HL-60/S4 treated with phorbol 12-myristate 13-acetate at 8.2 ng/mL for 4 days and 3 days (cell line): ENCODE results near the gene TMEM179.

Experiments used
- in situ Hi-C: fragments of 300-500 bp; cut with MboI; formaldehyde crosslinking; loops from 2 replicates; pipeline ENCODE4 v1.15.0; 2022; ENCODE audit warnings: low sequenced_read_pairs

The TMEM179 gene

DNA sequence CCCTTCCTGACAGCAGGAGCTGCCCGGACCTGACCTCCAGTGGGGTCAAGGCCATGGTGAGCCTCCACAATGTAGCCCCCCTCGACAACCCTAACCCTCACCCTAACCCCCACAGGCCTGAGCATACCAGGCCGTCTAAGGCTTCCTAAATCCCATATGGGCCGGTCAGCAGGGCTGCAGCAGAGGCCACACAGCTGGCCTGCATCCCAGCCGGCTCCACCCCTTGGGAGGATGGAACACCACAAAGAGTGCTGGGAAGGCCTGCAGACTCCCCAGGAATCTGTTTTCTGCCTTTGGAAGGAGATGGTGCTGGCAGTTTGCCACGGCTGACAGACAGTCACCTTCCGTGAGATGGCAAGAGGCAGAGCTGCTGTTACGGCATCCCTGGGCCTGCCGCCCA, 2.8 kb downstream of the TMEM179 start:
- in situ Hi-C loops, result no loop called here

- in situ Hi-C loops, result no loop called here
Measured at GRCh38 chr14:104600805-104601204, 3.8 kb downstream of the TMEM179 start.

DNA sequence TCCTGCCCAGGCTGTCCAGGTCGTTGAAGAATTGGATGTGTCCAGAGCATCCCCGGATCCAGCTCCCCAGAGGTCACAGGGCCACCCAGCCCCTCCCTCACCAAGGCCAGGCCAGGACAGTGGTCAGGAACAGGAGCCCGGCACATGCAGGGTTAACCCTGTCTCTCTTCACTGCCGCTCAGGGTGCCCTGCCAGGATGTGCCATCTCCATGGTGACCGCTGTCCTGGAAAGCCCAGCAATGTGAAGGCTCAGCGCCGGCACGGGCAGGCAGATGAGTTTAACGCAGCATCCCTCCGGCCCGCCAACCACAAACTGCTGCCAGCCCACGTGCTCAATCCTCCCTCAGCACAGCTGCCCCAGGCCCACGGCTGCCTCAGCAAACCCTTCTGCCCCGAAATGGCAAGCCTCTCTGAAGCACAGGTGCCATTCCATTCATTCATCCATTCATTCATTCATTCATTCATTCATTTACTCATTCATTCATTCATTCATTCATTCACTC, 4.4 kb downstream of the TMEM179 start:
- in situ Hi-C loops, result no loop called here

GRCh38 chr14:104599446-104599845, 5.1 kb downstream of the TMEM179 start:
- in situ Hi-C loops, result no loop called here

- in situ Hi-C loops, result no loop called here
Measured at GRCh38 chr14:104598910-104599273, 5.7 kb downstream of the TMEM179 start.

GRCh38 chr14:104598039-104598909, 6.3 kb downstream of the TMEM179 start:
- in situ Hi-C loops, result no loop called here

GRCh38 chr14:104597576-104597975, 7.0 kb downstream of the TMEM179 start:
- in situ Hi-C loops, result no loop called here

GRCh38 chr14:104596927-104597351, 7.6 kb downstream of the TMEM179 start:
- in situ Hi-C loops, result no loop called here

DNA sequence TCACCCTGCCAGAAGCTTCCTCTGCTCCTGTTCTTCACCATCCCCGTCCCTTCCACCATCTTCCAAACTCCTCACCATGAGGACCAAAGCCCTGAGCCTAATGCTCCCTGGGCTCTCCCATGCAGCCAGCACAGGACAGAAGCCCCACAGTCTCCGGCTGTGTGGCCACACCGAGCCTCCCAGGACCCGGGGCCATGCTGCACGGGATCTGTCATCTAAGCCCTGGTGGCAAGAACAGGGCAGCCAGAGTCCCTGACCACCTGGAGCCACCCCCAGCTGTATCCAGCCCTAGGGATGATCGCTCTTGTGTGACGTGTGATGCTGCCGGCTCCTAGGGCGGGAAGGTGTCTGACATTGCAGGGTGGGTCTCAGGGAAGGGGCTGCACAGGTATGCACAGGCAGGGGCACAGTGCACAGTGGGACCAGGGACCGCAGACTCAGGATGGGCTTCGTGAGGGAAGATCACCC, 8.1 kb downstream of the TMEM179 start:
- in situ Hi-C loops, result no loop called here

- in situ Hi-C loops, result no loop called here
Measured at GRCh38 chr14:104595911-104596450, 8.6 kb downstream of the TMEM179 start.

- in situ Hi-C loops, result no loop called here
Measured at GRCh38 chr14:104595116-104595675, 9.4 kb downstream of the TMEM179 start.

DNA sequence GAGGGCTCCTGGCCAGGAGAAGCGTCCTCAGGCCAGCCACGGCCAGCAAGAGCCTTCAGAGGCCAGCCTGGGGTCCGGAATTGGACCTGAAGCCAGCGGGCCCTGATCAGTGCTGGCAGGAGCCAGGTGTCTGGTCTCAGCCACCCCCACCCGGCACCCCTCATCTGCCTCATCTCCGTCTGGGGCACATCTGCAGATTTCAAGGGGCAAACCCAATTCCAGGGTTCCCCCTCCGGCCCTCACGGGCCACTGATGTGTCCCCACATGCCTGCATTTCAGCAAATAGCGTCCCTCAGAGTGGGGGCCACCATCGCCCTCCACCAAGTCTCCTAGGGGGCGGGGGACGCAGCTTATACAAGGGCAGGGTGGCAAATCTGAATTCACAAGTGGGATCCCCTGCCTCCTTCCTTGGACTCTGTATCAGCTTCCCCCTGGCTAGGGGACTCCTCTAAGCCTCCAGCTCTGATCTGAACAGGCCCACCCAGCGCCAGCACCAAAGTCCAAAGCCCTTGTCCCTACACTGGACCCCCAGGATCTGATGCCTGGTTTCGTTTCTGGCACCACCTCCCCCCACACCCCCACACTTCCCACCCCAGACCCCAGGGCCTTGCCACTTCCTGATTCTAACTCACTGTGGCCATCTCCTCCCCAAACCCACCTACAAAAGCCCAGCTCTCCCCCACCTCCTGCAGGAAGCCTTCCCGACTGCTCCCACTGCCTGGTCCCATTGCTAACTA, 10.1 kb downstream of the TMEM179 start:
- in situ Hi-C loops, result no loop called here

GRCh38 chr14:104593710-104594136, 10.8 kb downstream of the TMEM179 start:
- in situ Hi-C loops, result no loop called here

DNA sequence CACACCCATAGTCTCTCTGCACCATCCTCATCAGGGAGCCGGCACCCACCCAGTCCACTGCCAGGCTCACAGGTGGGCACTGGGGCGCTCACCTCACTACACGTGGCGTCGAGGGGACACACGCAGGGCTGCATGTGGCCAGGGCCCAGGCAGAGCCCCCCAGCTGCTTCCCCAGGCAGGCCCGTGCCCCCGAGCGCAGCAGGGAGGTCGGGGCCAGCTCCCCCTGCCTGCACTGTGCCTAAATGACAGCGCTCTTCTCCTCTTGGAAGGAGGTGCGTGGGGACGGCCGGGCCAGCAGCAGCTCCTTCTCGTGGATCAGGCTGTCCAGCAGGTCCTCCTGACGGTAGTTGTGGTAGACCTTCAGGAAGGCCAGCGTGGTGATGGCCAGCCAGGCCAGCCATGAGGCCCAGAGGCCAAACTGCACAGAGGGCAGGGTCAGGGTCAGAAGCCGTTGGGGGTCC, 11.3 kb downstream of the TMEM179 start:
- in situ Hi-C loops, result no loop called here

GRCh38 chr14:104592785-104593184, 11.8 kb downstream of the TMEM179 start:
- in situ Hi-C loops, result no loop called here

DNA sequence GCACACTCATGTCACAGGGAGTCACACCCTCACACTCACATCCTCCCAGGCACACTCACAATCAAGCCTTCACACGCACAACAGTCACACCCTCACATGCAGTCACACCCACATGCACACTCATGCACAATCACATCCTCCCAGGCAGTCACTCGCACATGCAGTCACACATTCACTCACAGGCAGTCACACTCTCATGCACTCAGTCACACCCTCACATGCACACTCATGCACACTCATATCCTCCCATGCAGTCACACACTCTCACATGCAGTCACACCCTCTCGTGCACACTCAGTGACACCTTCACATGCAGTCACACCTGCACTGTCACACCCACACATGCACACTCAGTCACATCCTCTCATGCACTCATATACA, 12.3 kb downstream of the TMEM179 start:
- in situ Hi-C loops, result no loop called here

GRCh38 chr14:104591506-104592291, 12.9 kb downstream of the TMEM179 start:
- in situ Hi-C loops, result no loop called here

GRCh38 chr14:104591031-104591430, 13.5 kb downstream of the TMEM179 start:
- in situ Hi-C loops, result no loop called here

- in situ Hi-C loops, result no loop called here
Measured at GRCh38 chr14:104590240-104590965, 14.2 kb downstream of the TMEM179 start.
